ENCODE data around the gene SULF2. TPM values are rescaled to one million over a fixed set of nuclear protein-coding genes. Genes with fewer than 3 reads are reported as not detected.

Gene SULF2
- total and polyA plus RNA-seq, 2 of the 13 experiments (the other 11 are each of a cell fraction or from before 2014, with no cell fraction given) = 7.2 to 50.9 TPM

DNA sequence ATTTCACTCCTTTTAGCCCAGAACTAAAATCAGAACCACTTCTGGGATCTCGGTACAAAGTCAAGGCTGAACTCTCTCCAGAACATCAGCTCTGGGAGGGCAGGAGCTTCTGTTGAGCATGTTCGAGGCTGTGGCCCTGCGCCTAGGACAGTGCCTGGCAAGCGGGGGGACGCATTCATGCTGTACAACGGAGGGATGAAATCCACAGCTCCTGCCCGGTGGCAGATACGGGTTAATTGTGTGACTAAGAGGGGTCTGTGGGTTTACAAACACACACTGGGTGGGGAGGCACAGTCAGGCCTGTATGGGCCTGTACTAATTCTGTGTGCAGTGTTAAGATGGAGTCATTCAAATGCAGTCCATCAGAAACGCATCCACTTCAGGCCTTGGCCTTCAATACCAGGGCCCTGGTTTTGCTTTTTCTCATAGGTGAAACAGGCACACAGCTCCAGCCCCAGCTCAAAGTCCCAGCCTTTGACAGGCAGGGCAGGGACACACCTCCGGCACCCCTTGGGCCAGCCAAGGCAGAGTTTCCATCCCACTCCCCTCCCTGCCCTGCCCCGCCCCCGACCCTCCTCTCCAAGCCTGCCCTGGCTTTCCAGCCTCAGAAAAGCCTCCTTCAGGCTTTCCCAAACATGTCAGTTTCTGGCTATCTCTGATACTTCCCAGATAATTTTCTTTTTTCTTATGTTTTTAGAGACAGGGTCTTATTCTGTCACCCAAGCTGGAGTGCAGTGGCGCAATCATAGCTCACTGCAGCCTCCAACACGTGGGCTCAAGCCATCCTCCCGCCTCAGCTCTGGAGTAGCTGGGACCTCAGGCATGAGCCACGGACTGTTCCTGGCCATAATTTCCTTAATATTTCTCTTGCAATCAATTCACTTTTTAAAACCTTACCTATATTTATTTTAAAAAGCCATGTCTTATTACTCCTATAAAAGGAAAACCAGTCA, 109.8 kb downstream of the SULF2 start (continued):
- TF ChIP-seq, protein P1, sequence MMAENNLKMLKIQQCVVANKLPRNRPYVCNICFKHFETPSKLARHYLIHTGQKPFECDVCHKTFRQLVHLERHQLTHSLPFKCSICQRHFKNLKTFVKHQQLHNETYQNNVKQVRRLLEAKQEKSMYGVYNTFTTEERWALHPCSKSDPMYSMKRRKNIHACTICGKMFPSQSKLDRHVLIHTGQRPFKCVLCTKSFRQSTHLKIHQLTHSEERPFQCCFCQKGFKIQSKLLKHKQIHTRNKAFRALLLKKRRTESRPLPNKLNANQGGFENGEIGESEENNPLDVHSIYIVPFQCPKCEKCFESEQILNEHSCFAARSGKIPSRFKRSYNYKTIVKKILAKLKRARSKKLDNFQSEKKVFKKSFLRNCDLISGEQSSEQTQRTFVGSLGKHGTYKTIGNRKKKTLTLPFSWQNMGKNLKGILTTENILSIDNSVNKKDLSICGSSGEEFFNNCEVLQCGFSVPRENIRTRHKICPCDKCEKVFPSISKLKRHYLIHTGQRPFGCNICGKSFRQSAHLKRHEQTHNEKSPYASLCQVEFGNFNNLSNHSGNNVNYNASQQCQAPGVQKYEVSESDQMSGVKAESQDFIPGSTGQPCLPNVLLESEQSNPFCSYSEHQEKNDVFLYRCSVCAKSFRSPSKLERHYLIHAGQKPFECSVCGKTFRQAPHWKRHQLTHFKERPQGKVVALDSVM (CRISPR knock-in tag; IDR thresholded peaks at IDR 0.05) = no peak
- TF ChIP-seq CEBPG (CRISPR knock-in tag; IDR thresholded peaks at IDR 0.05) = peak; percentile 72
- TF ChIP-seq PHF5A (CRISPR knock-in tag; IDR thresholded peaks at IDR 0.05; ENCODE audit: low read depth, unreplicated experiment) = no peak
- TF ChIP-seq MIXL1 (CRISPR knock-in tag; IDR thresholded peaks at IDR 0.05) = no peak
- no peak for TF ChIP-seq TRIM24 (CRISPR knock-in tag; IDR thresholded peaks at IDR 0.05)
- TF ChIP-seq, protein P2, sequence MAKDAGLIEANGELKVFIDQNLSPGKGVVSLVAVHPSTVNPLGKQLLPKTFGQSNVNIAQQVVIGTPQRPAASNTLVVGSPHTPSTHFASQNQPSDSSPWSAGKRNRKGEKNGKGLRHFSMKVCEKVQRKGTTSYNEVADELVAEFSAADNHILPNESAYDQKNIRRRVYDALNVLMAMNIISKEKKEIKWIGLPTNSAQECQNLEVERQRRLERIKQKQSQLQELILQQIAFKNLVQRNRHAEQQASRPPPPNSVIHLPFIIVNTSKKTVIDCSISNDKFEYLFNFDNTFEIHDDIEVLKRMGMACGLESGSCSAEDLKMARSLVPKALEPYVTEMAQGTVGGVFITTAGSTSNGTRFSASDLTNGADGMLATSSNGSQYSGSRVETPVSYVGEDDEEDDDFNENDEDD (CRISPR knock-in tag; IDR thresholded peaks at IDR 0.05; ENCODE audit: borderline replicate concordance) = peak; percentile 41; the same call in 1 of the 2 replicates
- TF ChIP-seq ZNF282 (IDR thresholded peaks at IDR 0.05; ENCODE audit: partially characterized antibody) = no peak

DNA sequence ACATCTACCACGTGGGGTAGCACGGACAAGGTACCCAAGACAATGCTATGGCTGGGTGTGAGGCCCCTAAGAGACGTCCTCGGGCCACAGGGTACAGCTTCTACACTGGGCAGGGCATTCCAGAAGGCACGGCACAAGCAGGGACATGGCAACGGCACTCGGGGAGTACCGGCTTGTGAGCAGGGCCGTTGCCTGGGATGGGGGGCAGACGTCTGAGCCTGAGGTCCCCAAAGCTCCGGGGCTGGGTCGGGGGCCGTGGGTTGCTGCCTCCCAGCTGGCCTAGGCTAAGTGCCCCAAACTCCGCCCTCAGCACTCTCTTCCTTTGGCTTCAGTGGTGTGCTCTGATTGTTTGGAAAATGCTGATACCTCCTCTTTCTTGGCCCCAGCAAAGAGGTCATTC, 110.6 kb downstream of the SULF2 start:
- 75% methylated on average over 14 of the region's 14 CpGs for WGBS (ENCODE audit: low lambda C conversion rate)
- intact Hi-C loops (cut with micrococcal nuclease; ENCODE audit: unreplicated experiment) = loop anchor here (5.0 kb wide), 1 partner anchor 53 kb away; no protein-coding TSS in a partner anchor
- in situ Hi-C loops (cut with HindIII; ENCODE audit: extremely low pct_ligation_motif_present, low pct_unique_long_range_greater_than_20kb) = loop anchor here (5.0 kb wide), 1 partner anchor 38 kb away; no protein-coding TSS in a partner anchor

More for the DNA sequence above, 110.6 kb downstream of the SULF2 start:
- BruUV-seq (replicated peaks) = no TSS peak
- CTCF ChIA-PET (ENCODE audit: low intra/inter-chr PET ratio, low total read pairs) = interaction anchor here (1.7 kb wide), 1 partner anchor 946 kb away, joined by 7 read pairs; no protein-coding TSS in a partner anchor
- no peak overlapping the region for H3K27ac ChIP-seq (ENCODE audit: extremely low read length, insufficient read depth, low read length)
- POLR2A ChIA-PET = no interaction called here
- H3K4me1 ChIP-seq (ENCODE audit: insufficient read depth, low read length) = peaks cover 20% of the 10 kb centered on the region
- no peak overlapping the region for H2AFZ ChIP-seq (ENCODE audit: low read length)
- no peaks in the 10 kb centered on the region for H3K79me2 ChIP-seq (ENCODE audit: insufficient read depth, low read length)
- H3K9ac ChIP-seq (ENCODE audit: insufficient read depth, low read depth, low read length) = no peak overlapping the region
- H3K9me3 ChIP-seq (ENCODE audit: low read length) = no peaks in the 10 kb centered on the region
- no peak for ATAC-seq
- H4K20me1 ChIP-seq (ENCODE audit: insufficient read depth, low read length) = no peaks in the 10 kb centered on the region
- no peak for DNase-seq (ENCODE audit: low spot score)
- no peak overlapping the region for H3K4me2 ChIP-seq (ENCODE audit: low read depth, low read length)
- no peak for FAIRE-seq
- H3K27me3 ChIP-seq (ENCODE audit: control insufficient read depth in 1 of 2, insufficient read depth in 2 of 2, low read length in 2 of 2) = no peaks in the 10 kb centered on the region
- H3K36me3 ChIP-seq (replicated peaks in 1 of 2; ENCODE audit: control insufficient read depth in 1 of 2, insufficient read depth in 2 of 2, low read length in 2 of 2) = no peaks in the 10 kb centered on the region
- H3K4me3 ChIP-seq (replicated peaks in 1 of 3; ENCODE audit: insufficient read depth in 1 of 3, low read depth in 2 of 3, low read length in 3 of 3) = no peak overlapping the region
- 0 out of 2 replicates have a peak, but pooled peaks have one; percentile 33 for TF ChIP-seq ZNF720 (CRISPR knock-in tag; IDR thresholded peaks at IDR 0.05)
- peak; percentile 34 for TF ChIP-seq ZNF883 (CRISPR knock-in tag; IDR thresholded peaks at IDR 0.05; ENCODE audit: not compliant biosample characterization)
- TF ChIP-seq GMEB1 (CRISPR knock-in tag; IDR thresholded peaks at IDR 0.05; ENCODE audit: borderline replicate concordance) = no peak
- TF ChIP-seq AGO2 (optimal IDR thresholded peaks at IDR 0.05; ENCODE audit: low read depth, low read length) = peak; percentile 24
- TF ChIP-seq ARNTL (CRISPR knock-in tag; IDR thresholded peaks at IDR 0.05) = no peak
- peak; percentile 14 for TF ChIP-seq TEAD3 (CRISPR knock-in tag; optimal IDR thresholded peaks at IDR 0.05; ENCODE audit: borderline replicate concordance)

Measured in HepG2 (cell line).